ENCODE results near the gene INPP5B.

Gene INPP5B

DNA sequence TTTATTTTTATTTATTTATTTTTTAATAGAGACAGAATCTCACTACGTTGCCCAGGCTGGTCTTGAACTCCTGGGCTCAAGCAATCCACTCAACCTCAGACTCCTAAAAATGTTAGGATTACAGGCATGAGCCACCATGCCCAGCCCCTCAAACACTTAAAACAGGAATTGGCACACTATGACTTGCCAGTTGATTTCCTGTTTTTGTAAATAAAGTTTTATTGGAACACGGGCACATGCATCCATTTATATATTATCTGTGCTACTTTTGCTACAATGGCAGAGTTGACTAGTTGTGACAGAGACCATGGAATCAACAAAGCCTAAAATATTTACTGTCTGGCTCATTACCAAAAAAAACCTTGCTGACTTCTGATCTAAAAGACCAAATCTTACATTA, 122.9 kb downstream of the INPP5B start:
- Histone ChIP-seq H2AFZ (ENCODE audit: low read length) (no peak overlapping the region), H3K9me3 (ENCODE audit: insufficient read depth, low read depth, low read length) (no peaks in the 10 kb centered on the region), H3K9ac (ENCODE audit: low read depth, low read length, poor library complexity, severe bottlenecking) (no peak overlapping the region), H3K4me1 (ENCODE audit: insufficient read depth, low read length, poor library complexity, severe bottlenecking) (no peaks in the 10 kb centered on the region), H3K79me2 (ENCODE audit: insufficient read depth, low read length) (no peaks in the 10 kb centered on the region), H3K36me3 (ENCODE audit: insufficient read depth, low read length) (peaks cover 59% of the 10 kb centered on the region; the same call in 1 of the 2 replicates), H4K20me1 (ENCODE audit: insufficient read depth, low read length, poor library complexity, severe bottlenecking) (no peaks in the 10 kb centered on the region), H3F3A (ENCODE audit: low read depth) (no peaks in the 10 kb centered on the region), H3K4me3 (ENCODE audit: low read length, poor library complexity, severe bottlenecking) (no peak overlapping the region), H3K4me2 (ENCODE audit: low read depth, low read length, poor library complexity, severe bottlenecking) (no peak overlapping the region), H3K27me3 (ENCODE audit: insufficient read depth, low read length, poor library complexity, severe bottlenecking) (no peaks in the 10 kb centered on the region), H3K9me2 (replicated peaks; ENCODE audit: low read depth, low read length) (no peaks in the 10 kb centered on the region)
- no peak for TF ChIP-seq EZH2phosphoT487 (IDR thresholded peaks at IDR 0.05; ENCODE audit: borderline replicate concordance)
- TF ChIP-seq CTCF (conservative IDR thresholded peaks at IDR 0.05; ENCODE audit: low read length), result no peak

DNA sequence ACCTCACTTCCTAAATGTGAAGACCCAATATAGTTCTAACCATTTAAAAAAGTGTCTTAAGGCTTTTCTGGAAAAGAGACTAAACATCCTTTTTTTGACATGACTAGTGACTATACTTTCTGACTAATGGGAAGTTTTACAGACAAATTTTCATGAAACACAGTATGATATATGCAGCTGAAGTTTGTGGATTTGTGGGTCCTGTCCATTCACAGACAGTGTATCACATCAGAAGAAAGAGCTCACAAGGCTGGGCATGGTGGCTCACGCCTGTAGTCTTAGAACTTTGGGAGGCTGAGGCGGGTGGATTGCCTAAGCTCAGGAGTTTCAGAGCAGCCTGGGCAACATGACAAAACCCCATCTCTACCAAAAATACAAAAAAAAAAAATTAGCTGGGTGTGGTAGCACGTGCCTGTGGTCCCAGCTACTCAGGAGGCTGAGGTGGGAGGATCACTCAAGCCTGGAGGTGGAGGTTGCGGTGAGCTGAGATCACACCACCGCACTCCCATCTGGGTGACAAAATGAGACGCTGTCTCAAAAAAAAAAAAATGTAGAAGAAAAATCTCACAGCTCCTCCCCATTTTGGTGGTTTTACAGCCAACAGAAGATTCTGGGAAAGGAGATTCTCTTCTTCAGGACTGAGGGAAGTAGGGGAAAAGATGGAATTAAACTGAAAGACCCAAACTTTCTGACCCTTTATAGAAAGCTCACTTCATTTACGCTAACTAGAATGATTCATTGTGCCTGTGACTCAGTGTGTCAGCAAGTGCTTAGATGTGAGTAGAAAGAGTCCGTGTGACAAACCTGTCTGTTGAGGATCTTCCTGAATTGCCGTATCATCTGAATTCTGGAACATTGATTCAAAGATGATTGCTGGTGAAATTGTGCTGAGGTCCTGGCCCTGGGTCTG, 123.7 kb downstream of the INPP5B start:
- Histone ChIP-seq H3K9me2 (replicated peaks; ENCODE audit: low read depth, low read length) (no peaks in the 10 kb centered on the region), H3K27me3 (ENCODE audit: insufficient read depth, low read length, poor library complexity, severe bottlenecking) (no peaks in the 10 kb centered on the region), H3K4me1 (ENCODE audit: insufficient read depth, low read length, poor library complexity, severe bottlenecking) (no peaks in the 10 kb centered on the region), H3K4me3 (ENCODE audit: low read length, poor library complexity, severe bottlenecking) (no peak overlapping the region), H3K4me2 (ENCODE audit: low read depth, low read length, poor library complexity, severe bottlenecking) (no peak overlapping the region), H2AFZ (ENCODE audit: low read length) (no peak overlapping the region), H4K20me1 (ENCODE audit: insufficient read depth, low read length, poor library complexity, severe bottlenecking) (no peaks in the 10 kb centered on the region), H3K36me3 (ENCODE audit: insufficient read depth, low read length) (peaks cover 57% of the 10 kb centered on the region; the same call in 1 of the 2 replicates), H3K9me3 (ENCODE audit: insufficient read depth, low read depth, low read length) (no peaks in the 10 kb centered on the region), H3K9ac (ENCODE audit: low read depth, low read length, poor library complexity, severe bottlenecking) (no peak overlapping the region), H3F3A (ENCODE audit: low read depth) (no peaks in the 10 kb centered on the region), H3K79me2 (ENCODE audit: insufficient read depth, low read length) (no peaks in the 10 kb centered on the region)
- no peak for TF ChIP-seq EZH2phosphoT487 (IDR thresholded peaks at IDR 0.05; ENCODE audit: borderline replicate concordance)
- TF ChIP-seq CTCF (conservative IDR thresholded peaks at IDR 0.05; ENCODE audit: low read length), result no peak

DNA sequence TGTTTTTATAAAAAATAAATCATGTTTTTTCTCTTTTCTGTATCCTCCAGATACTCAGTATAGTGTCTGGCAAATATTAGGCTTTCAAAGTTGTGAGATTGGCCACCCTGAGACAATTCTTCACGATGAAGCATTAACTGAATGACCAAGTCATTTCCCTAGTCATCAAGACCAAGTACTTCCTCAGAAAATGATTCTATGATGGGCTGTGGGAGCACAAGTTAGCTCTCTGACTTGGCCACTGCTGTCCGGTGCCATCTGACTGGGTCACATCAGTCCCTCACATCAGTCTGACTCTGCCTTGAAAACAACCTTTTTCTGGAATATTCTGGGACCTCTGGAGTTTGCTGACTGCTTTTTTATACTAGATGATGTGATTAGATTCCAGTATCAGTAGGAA, 125.4 kb downstream of the INPP5B start:
- Histone ChIP-seq H3K27me3 (ENCODE audit: insufficient read depth, low read length, poor library complexity, severe bottlenecking) (no peaks in the 10 kb centered on the region), H3K9me3 (ENCODE audit: insufficient read depth, low read depth, low read length) (no peaks in the 10 kb centered on the region), H3K4me2 (ENCODE audit: low read depth, low read length, poor library complexity, severe bottlenecking) (no peak overlapping the region), H3K79me2 (ENCODE audit: insufficient read depth, low read length) (no peaks in the 10 kb centered on the region), H3K36me3 (ENCODE audit: insufficient read depth, low read length) (peaks cover 58% of the 10 kb centered on the region; the same call in 1 of the 2 replicates), H3K4me3 (ENCODE audit: low read length, poor library complexity, severe bottlenecking) (no peak overlapping the region), H3K9ac (ENCODE audit: low read depth, low read length, poor library complexity, severe bottlenecking) (no peak overlapping the region), H3K9me2 (replicated peaks; ENCODE audit: low read depth, low read length) (no peaks in the 10 kb centered on the region), H3K4me1 (ENCODE audit: insufficient read depth, low read length, poor library complexity, severe bottlenecking) (no peaks in the 10 kb centered on the region), H2AFZ (ENCODE audit: low read length) (no peak overlapping the region), H3F3A (ENCODE audit: low read depth) (no peaks in the 10 kb centered on the region), H4K20me1 (ENCODE audit: insufficient read depth, low read length, poor library complexity, severe bottlenecking) (no peaks in the 10 kb centered on the region)
- TF ChIP-seq CTCF (conservative IDR thresholded peaks at IDR 0.05; ENCODE audit: low read length) (no peak), EZH2phosphoT487 (IDR thresholded peaks at IDR 0.05; ENCODE audit: borderline replicate concordance) (no peak)

Measured in Loucy (cell line).